Measurements from ENCODE around the gene RAPGEF3. TPM values are rescaled to one million over a fixed set of nuclear protein-coding genes. Genes with fewer than 3 reads are reported as not detected.

Gene RAPGEF3
- total and polyA plus RNA-seq, 2 donors (not counting 1 experiment from before 2014, with no cell fraction given) = 1.8 to 5.2 TPM

DNA sequence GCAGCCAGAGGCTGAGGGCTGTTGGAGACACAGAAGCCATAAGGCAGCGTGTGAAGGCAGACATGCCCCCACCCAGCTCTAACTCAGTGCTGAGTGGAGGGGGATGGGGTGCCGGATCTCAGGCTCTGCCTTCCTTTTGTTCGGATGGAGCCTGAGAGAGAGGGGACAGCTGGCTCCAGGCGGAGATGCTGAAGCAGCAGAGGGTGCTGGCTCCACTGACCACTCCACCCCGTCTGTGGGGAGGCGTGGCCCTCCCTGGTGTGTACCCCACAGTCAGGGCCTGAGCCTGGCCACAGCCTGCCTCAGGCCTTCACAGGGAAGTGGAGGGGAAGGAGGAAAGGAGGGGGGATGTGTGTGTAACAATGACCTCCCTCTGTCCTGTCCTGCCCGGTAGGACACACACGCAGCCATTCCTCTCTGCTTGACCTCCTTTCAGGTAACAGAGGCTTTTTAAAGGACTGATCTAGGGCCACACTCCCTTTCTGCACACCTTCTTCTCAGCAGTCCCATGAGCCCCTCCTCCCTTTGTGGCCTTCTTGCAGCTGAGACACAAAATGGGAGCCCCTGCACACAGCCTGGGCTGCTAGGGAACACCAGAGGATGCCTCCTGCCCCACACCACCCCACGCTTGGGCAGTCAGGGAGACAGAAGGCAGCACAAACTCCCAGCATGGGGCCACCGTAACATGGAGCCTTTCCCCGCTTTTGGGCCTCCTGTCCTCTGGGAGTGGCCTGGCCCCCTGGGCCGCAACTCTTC is 23.8 kb downstream of the RAPGEF3 start:
- Histone ChIP-seq H3K27ac (ENCODE audit: low read length in 2 of 2) (no peak overlapping the region), H3K9me3 (ENCODE audit: control extremely low read depth in 1 of 3, control insufficient read depth in 2 of 3, insufficient read depth in 1 of 3, low read length in 2 of 3) (peaks cover 0 to 5% (median 0%) of the 10 kb centered on the region in 3 donors), H3K4me2 (replicated peaks; ENCODE audit: low read depth, low read length, poor library complexity, severe bottlenecking) (no peak overlapping the region), H3K27me3 (replicated peaks in 1 of 4; ENCODE audit: control extremely low read depth in 1 of 4, control insufficient read depth in 3 of 4, insufficient read depth in 4 of 4, low read length in 3 of 4) (no peaks in the 10 kb centered on the region), H3K4me3 (ENCODE audit: control extremely low read depth in 1 of 5, extremely low read depth in 1 of 5, insufficient read depth in 1 of 5, low read depth in 2 of 5, low read length in 4 of 5) (no peak overlapping the region), H3K9ac (ENCODE audit: low read length) (no peak overlapping the region), H3K4me1 (ENCODE audit: control insufficient read depth in 2 of 2, insufficient read depth in 2 of 2, low read length in 2 of 2) (peaks cover 9 to 18% of the 10 kb centered on the region in 2 donors), H3K36me3 (replicated peaks in 1 of 2; ENCODE audit: control extremely low read depth in 1 of 2, control insufficient read depth in 1 of 2, extremely low read depth in 1 of 2, insufficient read depth in 2 of 2, low read length in 1 of 2) (no peaks in the 10 kb centered on the region), H4K20me1 (ENCODE audit: control insufficient read depth, insufficient read depth, low read length, poor library complexity, severe bottlenecking) (no peaks in the 10 kb centered on the region), H3K79me2 (ENCODE audit: control insufficient read depth, insufficient read depth, low read length) (no peaks in the 10 kb centered on the region), H2AFZ (ENCODE audit: insufficient read depth, low read depth, low read length, poor library complexity, severe bottlenecking) (no peak overlapping the region)
- Mint-ChIP-seq H3K27me3 (no peaks in the 10 kb centered on the region), H3K9me3 (ENCODE audit: insufficient read depth) (no peaks in the 10 kb centered on the region), H3K4me3 (no peak overlapping the region), H3K27ac (no peak overlapping the region), H3K4me1 (peaks cover 17% of the 10 kb centered on the region)
- ChIA-PET POLR2A (no interaction called here), CTCF (interaction anchor here (1.4 to 13.2 kb wide), 5 partner anchors 8 to 33 kb away, joined by 3 to 270 read pairs (median 34); partner anchors contain the start of gene RPAP3)
- TF ChIP-seq, protein P1, sequence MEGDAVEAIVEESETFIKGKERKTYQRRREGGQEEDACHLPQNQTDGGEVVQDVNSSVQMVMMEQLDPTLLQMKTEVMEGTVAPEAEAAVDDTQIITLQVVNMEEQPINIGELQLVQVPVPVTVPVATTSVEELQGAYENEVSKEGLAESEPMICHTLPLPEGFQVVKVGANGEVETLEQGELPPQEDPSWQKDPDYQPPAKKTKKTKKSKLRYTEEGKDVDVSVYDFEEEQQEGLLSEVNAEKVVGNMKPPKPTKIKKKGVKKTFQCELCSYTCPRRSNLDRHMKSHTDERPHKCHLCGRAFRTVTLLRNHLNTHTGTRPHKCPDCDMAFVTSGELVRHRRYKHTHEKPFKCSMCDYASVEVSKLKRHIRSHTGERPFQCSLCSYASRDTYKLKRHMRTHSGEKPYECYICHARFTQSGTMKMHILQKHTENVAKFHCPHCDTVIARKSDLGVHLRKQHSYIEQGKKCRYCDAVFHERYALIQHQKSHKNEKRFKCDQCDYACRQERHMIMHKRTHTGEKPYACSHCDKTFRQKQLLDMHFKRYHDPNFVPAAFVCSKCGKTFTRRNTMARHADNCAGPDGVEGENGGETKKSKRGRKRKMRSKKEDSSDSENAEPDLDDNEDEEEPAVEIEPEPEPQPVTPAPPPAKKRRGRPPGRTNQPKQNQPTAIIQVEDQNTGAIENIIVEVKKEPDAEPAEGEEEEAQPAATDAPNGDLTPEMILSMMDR (IDR thresholded peaks at IDR 0.05) = no peak
- TF ChIP-seq EZH2 (IDR thresholded peaks at IDR 0.05; ENCODE audit: borderline replicate concordance, insufficient read depth, low read depth, low read length, poor library complexity, severe bottlenecking) = no peak
- no peak for ATAC-seq (ENCODE audit: low read depth)
- WGBS (ENCODE audit: insufficient coverage) = 93% methylated on average over 11 of the region's 12 CpGs
- intact Hi-C loops (cut with micrococcal nuclease) = no loop called here
- no peak for DNase-seq

DNA sequence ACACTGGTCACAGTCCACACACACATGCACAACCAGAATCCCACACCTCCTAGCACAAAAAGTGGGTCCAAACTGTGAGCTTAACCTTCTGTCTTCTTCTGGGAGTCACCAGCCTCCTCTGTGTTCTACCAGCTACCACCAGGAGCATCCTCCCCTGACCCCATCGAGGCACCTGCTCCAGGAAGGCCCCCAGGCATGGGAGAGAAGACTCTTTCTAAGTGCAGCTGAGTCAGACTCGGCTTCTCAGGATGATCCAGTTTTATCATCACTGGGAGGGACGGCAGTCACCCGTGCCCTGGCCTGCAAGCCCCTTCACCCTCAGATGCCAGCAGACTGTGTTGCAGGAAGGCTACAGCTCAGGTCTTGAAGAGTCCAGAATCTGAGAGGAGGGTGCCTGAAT is 25.5 kb downstream of the RAPGEF3 start:
- no peak for TF ChIP-seq EZH2 (IDR thresholded peaks at IDR 0.05; ENCODE audit: borderline replicate concordance, insufficient read depth, low read depth, low read length, poor library complexity, severe bottlenecking)
- TF ChIP-seq, protein P1 (IDR thresholded peaks at IDR 0.05) = no peak
- Histone ChIP-seq H3K9ac (ENCODE audit: low read length) (no peak overlapping the region), H3K4me2 (replicated peaks; ENCODE audit: low read depth, low read length, poor library complexity, severe bottlenecking) (no peak overlapping the region), H3K36me3 (replicated peaks in 1 of 2; ENCODE audit: control extremely low read depth in 1 of 2, control insufficient read depth in 1 of 2, extremely low read depth in 1 of 2, insufficient read depth in 2 of 2, low read length in 1 of 2) (no peaks in the 10 kb centered on the region), H3K4me3 (ENCODE audit: control extremely low read depth in 1 of 5, extremely low read depth in 1 of 5, insufficient read depth in 1 of 5, low read depth in 2 of 5, low read length in 4 of 5) (no peak overlapping the region), H2AFZ (ENCODE audit: insufficient read depth, low read depth, low read length, poor library complexity, severe bottlenecking) (no peak overlapping the region), H3K4me1 (ENCODE audit: control insufficient read depth in 2 of 2, insufficient read depth in 2 of 2, low read length in 2 of 2) (peaks cover 0 to under 1% of the 10 kb centered on the region in 2 donors), H3K27ac (ENCODE audit: low read length in 2 of 2) (no peak overlapping the region), H3K79me2 (ENCODE audit: control insufficient read depth, insufficient read depth, low read length) (no peaks in the 10 kb centered on the region), H3K27me3 (replicated peaks in 1 of 4; ENCODE audit: control extremely low read depth in 1 of 4, control insufficient read depth in 3 of 4, insufficient read depth in 4 of 4, low read length in 3 of 4) (no peaks in the 10 kb centered on the region), H4K20me1 (ENCODE audit: control insufficient read depth, insufficient read depth, low read length, poor library complexity, severe bottlenecking) (no peaks in the 10 kb centered on the region), H3K9me3 (ENCODE audit: control extremely low read depth in 1 of 3, control insufficient read depth in 2 of 3, insufficient read depth in 1 of 3, low read length in 2 of 3) (no peaks in the 10 kb centered on the region)
- H3K27me3 Mint-ChIP-seq = no peaks in the 10 kb centered on the region
- WGBS (ENCODE audit: insufficient coverage) = 96% methylated on average over 4 of the region's 4 CpGs
- no peak overlapping the region for H3K4me3 Mint-ChIP-seq
- H3K27ac Mint-ChIP-seq = no peak overlapping the region
- ChIA-PET POLR2A (no interaction called here), CTCF (interaction anchor here (1.1 to 11.6 kb wide), 8 partner anchors 9 to 106 kb away, joined by 3 to 130 read pairs (median 5); partner anchors contain the start of gene RAPGEF3)
- H3K9me3 Mint-ChIP-seq (ENCODE audit: insufficient read depth) = no peaks in the 10 kb centered on the region
- peaks cover under 1% of the 10 kb centered on the region for H3K4me1 Mint-ChIP-seq
- no peak for ATAC-seq (ENCODE audit: low read depth)
- no peak for DNase-seq
- intact Hi-C loops (cut with micrococcal nuclease) = no loop called here
